NB4 (cell line): ENCODE results near the gene GSDMA.

Experiments
- DNase-seq: peaks from one replicate; pipeline ENCODE4 v3.0.0; 2010; ENCODE audit warnings: low read depth
- H3K4me3 ChIP-seq: one replicate; pipeline ENCODE4 v1.5.1; 2011; ENCODE audit warnings: mild to moderate bottlenecking, low read depth, low read length, moderate library complexity
- CTCF ChIP-seq: IDR thresholded peaks from one replicate; pipeline ENCODE4 v1.5.1; 2012; ENCODE audit warnings: low read depth, low read length
- MAX ChIP-seq: IDR thresholded peaks from 2 replicates; pipeline ENCODE4 v1.6.1; 2011; ENCODE audit warnings: low read depth, low read length
- MYC ChIP-seq: IDR thresholded peaks from 2 replicates; pipeline ENCODE4 v1.6.1; 2011; ENCODE audit warnings: low read depth, low read length
- POLR2A ChIP-seq: IDR thresholded peaks from 2 replicates; pipeline ENCODE4 v1.6.1; 2011; ENCODE audit warnings: mild to moderate bottlenecking; ENCODE audit not compliant: insufficient read length; ENCODE audit errors: extremely low read depth

The GSDMA gene

GRCh38 chr17:39927929-39928857 lies 34.6 kb upstream of the GSDMA start:
- TF ChIP-seq CTCF: no peak
- no peak for TF ChIP-seq MAX
- DNase-seq: no peak
- H3K4me3 ChIP-seq: peak overlapping the region; percentile 72

- no peak for TF ChIP-seq POLR2A
- TF ChIP-seq MYC: no peak
- peak; percentile 78 for DNase-seq
- H3K4me3 ChIP-seq: no peak overlapping the region
Observed at GRCh38 chr17:39928858-39929645, 33.8 kb upstream of the GSDMA start.

- no peak for DNase-seq
Observed at GRCh38 chr17:39929646-39930407, 33.0 kb upstream of the GSDMA start.

GRCh38 chr17:39933912-39934311 lies 28.9 kb upstream of the GSDMA start:
- TF ChIP-seq POLR2A (no peak), CTCF (no peak), MAX (no peak), MYC (no peak)
- no peak for DNase-seq
- H3K4me3 ChIP-seq: no peak overlapping the region

More at GRCh38 chr17:39929646-39930407, 33.0 kb upstream of the GSDMA start:
- H3K4me3 ChIP-seq: no peak overlapping the region
- TF ChIP-seq MAX: no peak
- no peak for TF ChIP-seq POLR2A
- no peak for TF ChIP-seq CTCF
- no peak for TF ChIP-seq MYC

GRCh38 chr17:39934324-39934723 lies 28.5 kb upstream of the GSDMA start:
- no peak for TF ChIP-seq MYC
- TF ChIP-seq CTCF: no peak
- no peak for TF ChIP-seq POLR2A
- no peak for TF ChIP-seq MAX
- no peak overlapping the region for H3K4me3 ChIP-seq
- no peak for DNase-seq

- H3K4me3 ChIP-seq: no peak overlapping the region
- no peak for DNase-seq
- TF ChIP-seq POLR2A (no peak), MYC (no peak), MAX (no peak), CTCF (no peak)
Observed at GRCh38 chr17:39935909-39936308, 26.9 kb upstream of the GSDMA start.
